EH (cell line): ENCODE measurements around the gene ZNF837.

Experiments used
- DNase-seq: peaks from one replicate; pipeline ENCODE4 v3.0.0-alpha.2; 2015; ENCODE audit warnings: low read depth

Gene ZNF837

GRCh38 chr19:58372311-58373133, 8.3 kb downstream of the ZNF837 start:
- DNase-seq = peak; percentile 25

- no peak for DNase-seq
These were observed 12.1 kb downstream of the ZNF837 start for GRCh38 chr19:58368561-58369360.

GRCh38 chr19:58367698-58368454, 13.0 kb downstream of the ZNF837 start:
- no peak for DNase-seq

GRCh38 chr19:58366585-58367430, 14.0 kb downstream of the ZNF837 start:
- DNase-seq = no peak

- no peak for DNase-seq
These were observed 16.7 kb downstream of the ZNF837 start for GRCh38 chr19:58364146-58364545.

- DNase-seq = peak; percentile 96
These were observed 18.4 kb downstream of the ZNF837 start, which contains the start of gene ZNF497 for GRCh38 chr19:58362272-58362994. Gene ZNF497, minus strand, starts transcription at chr19:58362751. Its CDS starts 5,116 bp downstream, at chr19:58357635.

- no peak for DNase-seq
These were observed 18.9 kb downstream of the ZNF837 start for GRCh38 chr19:58361900-58362271.

- no peak for DNase-seq
These were observed 23.2 kb downstream of the ZNF837 start for GRCh38 chr19:58357481-58358145.

GRCh38 chr19:58356766-58357480, 23.9 kb downstream of the ZNF837 start:
- peak; percentile 45 for DNase-seq

GRCh38 chr19:58355908-58356765, 24.7 kb downstream of the ZNF837 start:
- peak; percentile 46 for DNase-seq

GRCh38 chr19:58355215-58355796, 25.5 kb downstream of the ZNF837 start:
- no peak for DNase-seq

GRCh38 chr19:58354478-58355030, 26.3 kb downstream of the ZNF837 start:
- no peak for DNase-seq

- DNase-seq = no peak
These were observed 26.9 kb downstream of the ZNF837 start for GRCh38 chr19:58353717-58354477.

GRCh38 chr19:58352760-58353671, 27.8 kb downstream of the ZNF837 start, which contains the start of gene A1BG:
Gene A1BG, minus strand, starts transcription at chr19:58353492. Its CDS starts 55 bp downstream, at chr19:58353437.
- DNase-seq = no peak

- no peak for DNase-seq
These were observed 28.7 kb downstream of the ZNF837 start for GRCh38 chr19:58351990-58352755.
